DMS153 treated with DMSO at 0.1 percent for 48 hours (cell line): ENCODE data around the gene B3GNT4.
"Not testable (repeated sequence)": the region's sequence is repeated elsewhere in the genome, so short reads cannot be mapped to it uniquely, and the experiment has no call there.

Source experiments
- DNase-seq: peaks from one replicate; lab custom pipeline; 2025; ENCODE audit not compliant: unreplicated experiment; lab: John Stamatoyannopoulos, UW

B3GNT4 gene

GRCh38 chr12:122203301-122204166 lies at the start of gene B3GNT4:
Gene B3GNT4, plus strand, starts transcription at chr12:122203709. Its CDS starts 910 bp downstream, at chr12:122204619.
- DNase-seq, result peak; percentile 42

GRCh38 chr12:122155705-122156104 lies 47.8 kb upstream of the B3GNT4 start:
- DNase-seq, result no peak

GRCh38 chr12:122158700-122159285 lies 44.7 kb upstream of the B3GNT4 start:
- no peak for DNase-seq

- no peak for DNase-seq
Observed at GRCh38 chr12:122159882-122160281, 43.6 kb upstream of the B3GNT4 start.

- no peak for DNase-seq
Observed at GRCh38 chr12:122160761-122161160, 42.7 kb upstream of the B3GNT4 start.

GRCh38 chr12:122161682-122162081 lies 41.8 kb upstream of the B3GNT4 start:
- DNase-seq, result no peak

- no peak for DNase-seq
Observed at GRCh38 chr12:122162976-122163375, 40.5 kb upstream of the B3GNT4 start.

- DNase-seq, result no peak
Observed at GRCh38 chr12:122166422-122167349, 36.8 kb upstream of the B3GNT4 start.

GRCh38 chr12:122167356-122167925 lies 36.1 kb upstream of the B3GNT4 start:
- no peak for DNase-seq

GRCh38 chr12:122168492-122168891 lies 35.0 kb upstream of the B3GNT4 start:
- no peak for DNase-seq

GRCh38 chr12:122171399-122171798 lies 32.1 kb upstream of the B3GNT4 start:
- DNase-seq, result no peak

- no peak for DNase-seq
Observed at GRCh38 chr12:122172262-122172939, 31.1 kb upstream of the B3GNT4 start.

GRCh38 chr12:122174155-122174845 lies 29.2 kb upstream of the B3GNT4 start, which contains the start of gene IL31:
Gene IL31, minus strand, starts transcription at chr12:122174221. Its CDS starts 49 bp downstream, at chr12:122174172.
- DNase-seq, result no peak

- DNase-seq, result not testable (repeated sequence)
Observed at GRCh38 chr12:122176473-122176872, 27.0 kb upstream of the B3GNT4 start.

- peak; percentile 15 for DNase-seq
Observed at GRCh38 chr12:122182887-122183587, 20.5 kb upstream of the B3GNT4 start, which contains the start of gene LRRC43. Gene LRRC43, plus strand, starts transcription at chr12:122183123. Its CDS starts 22 bp downstream, at chr12:122183145.

- DNase-seq, result no peak
Observed at GRCh38 chr12:122183588-122183940, 19.9 kb upstream of the B3GNT4 start.

GRCh38 chr12:122184517-122184916 lies 19.0 kb upstream of the B3GNT4 start:
- DNase-seq, result no peak

GRCh38 chr12:122185079-122185478 lies 18.4 kb upstream of the B3GNT4 start:
- no peak for DNase-seq

GRCh38 chr12:122185494-122186082 lies 17.9 kb upstream of the B3GNT4 start:
- DNase-seq, result no peak
